Measurements from ENCODE around the gene GAL3ST3.

The GAL3ST3 gene

DNA sequence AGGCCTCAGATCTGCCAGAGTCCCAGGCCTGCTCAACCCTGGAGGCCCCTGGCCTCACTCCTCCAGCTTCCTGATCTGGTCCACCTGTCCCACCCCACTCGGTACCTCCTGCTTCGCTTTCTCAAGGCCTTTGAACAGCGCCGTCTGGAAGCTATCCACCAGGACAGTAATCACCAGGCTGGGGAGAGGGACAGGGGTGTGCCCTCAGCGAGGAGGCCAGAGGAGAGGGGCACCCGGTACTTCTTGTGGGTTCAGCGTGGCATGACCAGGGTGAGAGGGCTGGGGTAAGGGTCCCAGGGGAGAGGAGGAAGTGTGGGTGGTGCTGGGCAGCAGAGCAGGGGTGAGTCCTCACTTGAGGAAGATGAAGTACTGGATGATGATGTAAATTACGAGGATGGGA lies 28.7 kb downstream of the GAL3ST3 start:
- Histone ChIP-seq H3K4me1 (ENCODE audit: insufficient read depth, low read length) (no peaks in the 10 kb centered on the region), H3K4me3 (ENCODE audit: low read length) (no peak overlapping the region), H3K9me3 (ENCODE audit: insufficient read depth, low read depth, low read length) (no peaks in the 10 kb centered on the region), H3K27me3 (ENCODE audit: insufficient read depth, low read length) (peaks cover 15% of the 10 kb centered on the region), H3K9ac (ENCODE audit: low read depth, low read length) (no peak overlapping the region), H3K36me3 (ENCODE audit: insufficient read depth, low read length) (no peaks in the 10 kb centered on the region), H3K27ac (ENCODE audit: low read depth, low read length) (no peak overlapping the region)
- WGBS: 84% methylated on average over 8 of the region's 8 CpGs

GRCh38 chr11:66017321-66017720 lies 31.6 kb downstream of the GAL3ST3 start:
- Histone ChIP-seq H3K4me3 (ENCODE audit: low read length) (no peak overlapping the region), H3K9me3 (ENCODE audit: insufficient read depth, low read depth, low read length) (no peaks in the 10 kb centered on the region), H3K9ac (ENCODE audit: low read depth, low read length) (no peak overlapping the region), H3K27me3 (ENCODE audit: insufficient read depth, low read length) (peaks cover 6% of the 10 kb centered on the region), H3K36me3 (ENCODE audit: insufficient read depth, low read length) (no peaks in the 10 kb centered on the region), H3K4me1 (ENCODE audit: insufficient read depth, low read length) (no peaks in the 10 kb centered on the region), H3K27ac (ENCODE audit: low read depth, low read length) (no peak overlapping the region)
- 79% methylated on average over 4 of the region's 4 CpGs for WGBS

DNA sequence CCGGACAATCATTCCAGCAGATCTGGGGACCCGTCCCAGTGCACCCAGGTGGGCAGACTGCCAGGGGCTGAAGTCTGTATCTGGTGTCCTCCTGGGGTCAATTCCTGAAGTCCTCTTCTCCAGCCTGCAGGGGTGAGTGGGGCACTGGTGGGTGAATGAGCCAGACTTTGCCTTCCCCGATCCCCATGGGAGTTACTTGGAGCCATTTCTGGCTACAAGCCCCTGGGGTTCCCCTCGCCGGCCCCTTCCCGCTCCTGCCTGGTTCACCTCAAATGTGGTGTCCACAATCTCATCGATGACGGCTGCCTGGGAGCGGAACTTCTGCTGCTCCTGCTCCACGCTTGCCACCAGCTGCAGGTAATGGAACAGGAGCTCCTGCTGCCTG lies 32.2 kb downstream of the GAL3ST3 start:
- Histone ChIP-seq H3K36me3 (ENCODE audit: insufficient read depth, low read length) (no peaks in the 10 kb centered on the region), H3K4me1 (ENCODE audit: insufficient read depth, low read length) (no peaks in the 10 kb centered on the region), H3K9ac (ENCODE audit: low read depth, low read length) (no peak overlapping the region), H3K9me3 (ENCODE audit: insufficient read depth, low read depth, low read length) (no peaks in the 10 kb centered on the region), H3K27ac (ENCODE audit: low read depth, low read length) (no peak overlapping the region), H3K4me3 (ENCODE audit: low read length) (no peak overlapping the region), H3K27me3 (ENCODE audit: insufficient read depth, low read length) (peaks cover 10% of the 10 kb centered on the region)
- WGBS: 94% methylated on average over 10 of the region's 10 CpGs

GRCh38 chr11:66015936-66016792 lies 32.8 kb downstream of the GAL3ST3 start:
- H3K9me3 ChIP-seq (ENCODE audit: insufficient read depth, low read depth, low read length): no peaks in the 10 kb centered on the region
- no peak overlapping the region for H3K9ac ChIP-seq (ENCODE audit: low read depth, low read length)
- H3K27me3 ChIP-seq (ENCODE audit: insufficient read depth, low read length): peaks cover 12% of the 10 kb centered on the region
- WGBS: 87% methylated on average over 18 of the region's 18 CpGs
- H3K27ac ChIP-seq (ENCODE audit: low read depth, low read length): no peak overlapping the region
- no peaks in the 10 kb centered on the region for H3K36me3 ChIP-seq (ENCODE audit: insufficient read depth, low read length)
- H3K4me3 ChIP-seq (ENCODE audit: low read length): no peak overlapping the region
- no peaks in the 10 kb centered on the region for H3K4me1 ChIP-seq (ENCODE audit: insufficient read depth, low read length)

- no peaks in the 10 kb centered on the region for H3K36me3 ChIP-seq (ENCODE audit: insufficient read depth, low read length)
- H3K4me3 ChIP-seq (ENCODE audit: low read length): no peak overlapping the region
- H3K9ac ChIP-seq (ENCODE audit: low read depth, low read length): no peak overlapping the region
- H3K9me3 ChIP-seq (ENCODE audit: insufficient read depth, low read depth, low read length): no peaks in the 10 kb centered on the region
- no peak overlapping the region for H3K27ac ChIP-seq (ENCODE audit: low read depth, low read length)
- no peaks in the 10 kb centered on the region for H3K4me1 ChIP-seq (ENCODE audit: insufficient read depth, low read length)
- 90% methylated on average over 7 of the region's 7 CpGs for WGBS
- H3K27me3 ChIP-seq (ENCODE audit: insufficient read depth, low read length): peaks cover 12% of the 10 kb centered on the region
Measured at GRCh38 chr11:66015454-66015881, 33.5 kb downstream of the GAL3ST3 start.

DNA sequence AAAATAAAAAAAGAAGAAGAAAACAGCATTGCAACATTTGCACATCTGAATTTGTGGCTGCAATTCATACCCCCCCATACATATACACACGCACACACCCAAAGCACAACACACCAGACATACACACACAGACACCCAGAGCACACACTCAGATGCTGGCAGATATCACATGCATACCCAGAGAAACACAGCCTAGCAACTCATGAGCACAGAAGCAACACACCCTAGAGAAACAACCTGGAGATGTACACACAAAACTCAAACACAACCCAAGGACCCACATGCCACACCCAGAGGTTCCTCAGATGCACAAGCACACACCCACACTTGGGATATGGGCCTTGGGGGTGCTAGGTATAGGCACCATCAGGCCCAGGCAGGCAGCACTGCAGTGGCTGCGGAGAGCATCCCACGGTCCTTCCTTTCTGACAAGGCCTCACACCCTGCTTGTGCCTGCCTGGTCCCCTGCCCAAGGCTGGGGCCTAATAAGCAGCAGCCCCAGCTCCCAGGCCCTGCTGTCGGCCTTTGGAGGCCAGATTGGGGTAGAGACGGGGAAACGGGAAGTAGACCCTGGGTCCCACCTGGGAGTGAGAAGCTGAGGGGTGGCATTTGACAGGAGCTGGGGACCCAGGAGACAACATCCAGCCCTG lies 34.0 kb downstream of the GAL3ST3 start:
- H3K4me1 ChIP-seq (ENCODE audit: insufficient read depth, low read length): no peaks in the 10 kb centered on the region

GRCh38 chr11:66013762-66014100 lies 35.2 kb downstream of the GAL3ST3 start:
- no peaks in the 10 kb centered on the region for H3K36me3 ChIP-seq (ENCODE audit: insufficient read depth, low read length)
- H3K27me3 ChIP-seq (ENCODE audit: insufficient read depth, low read length): peaks cover 12% of the 10 kb centered on the region
- no peak overlapping the region for H3K4me3 ChIP-seq (ENCODE audit: low read length)
- H3K4me1 ChIP-seq (ENCODE audit: insufficient read depth, low read length): no peaks in the 10 kb centered on the region
- H3K27ac ChIP-seq (ENCODE audit: low read depth, low read length): no peak overlapping the region
- 78% methylated on average over 7 of the region's 7 CpGs for WGBS
- H3K9ac ChIP-seq (ENCODE audit: low read depth, low read length): no peak overlapping the region
- no peaks in the 10 kb centered on the region for H3K9me3 ChIP-seq (ENCODE audit: insufficient read depth, low read depth, low read length)

More for the DNA sequence above, 34.0 kb downstream of the GAL3ST3 start:
- no peaks in the 10 kb centered on the region for H3K9me3 ChIP-seq (ENCODE audit: insufficient read depth, low read depth, low read length)
- H3K27me3 ChIP-seq (ENCODE audit: insufficient read depth, low read length): peaks cover 12% of the 10 kb centered on the region
- no peak overlapping the region for H3K9ac ChIP-seq (ENCODE audit: low read depth, low read length)
- WGBS: 94% methylated on average over 6 of the region's 6 CpGs
- no peak overlapping the region for H3K4me3 ChIP-seq (ENCODE audit: low read length)
- no peaks in the 10 kb centered on the region for H3K36me3 ChIP-seq (ENCODE audit: insufficient read depth, low read length)
- H3K27ac ChIP-seq (ENCODE audit: low read depth, low read length): no peak overlapping the region

- Histone ChIP-seq H3K4me1 (ENCODE audit: insufficient read depth, low read length) (no peaks in the 10 kb centered on the region), H3K36me3 (ENCODE audit: insufficient read depth, low read length) (no peaks in the 10 kb centered on the region), H3K4me3 (ENCODE audit: low read length) (no peak overlapping the region), H3K27me3 (ENCODE audit: insufficient read depth, low read length) (peaks cover 12% of the 10 kb centered on the region), H3K9ac (ENCODE audit: low read depth, low read length) (no peak overlapping the region), H3K27ac (ENCODE audit: low read depth, low read length) (no peak overlapping the region), H3K9me3 (ENCODE audit: insufficient read depth, low read depth, low read length) (no peaks in the 10 kb centered on the region)
- 87% methylated on average over 12 of the region's 12 CpGs for WGBS
Measured at GRCh38 chr11:66012946-66013761, 35.8 kb downstream of the GAL3ST3 start.

- WGBS: 83% methylated on average over 11 of the region's 12 CpGs
- H3K36me3 ChIP-seq (ENCODE audit: insufficient read depth, low read length): no peaks in the 10 kb centered on the region
- no peak overlapping the region for H3K27ac ChIP-seq (ENCODE audit: low read depth, low read length)
- H3K9ac ChIP-seq (ENCODE audit: low read depth, low read length): no peak overlapping the region
- peaks cover 12% of the 10 kb centered on the region for H3K27me3 ChIP-seq (ENCODE audit: insufficient read depth, low read length)
- no peaks in the 10 kb centered on the region for H3K9me3 ChIP-seq (ENCODE audit: insufficient read depth, low read depth, low read length)
- no peak overlapping the region; the same call in 1 of the 2 replicates for H3K4me3 ChIP-seq (ENCODE audit: low read length)
- peaks cover 1% of the 10 kb centered on the region; the same call in 1 of the 2 replicates for H3K4me1 ChIP-seq (ENCODE audit: insufficient read depth, low read length)
Measured at GRCh38 chr11:66012371-66012945, 36.5 kb downstream of the GAL3ST3 start.

DNA sequence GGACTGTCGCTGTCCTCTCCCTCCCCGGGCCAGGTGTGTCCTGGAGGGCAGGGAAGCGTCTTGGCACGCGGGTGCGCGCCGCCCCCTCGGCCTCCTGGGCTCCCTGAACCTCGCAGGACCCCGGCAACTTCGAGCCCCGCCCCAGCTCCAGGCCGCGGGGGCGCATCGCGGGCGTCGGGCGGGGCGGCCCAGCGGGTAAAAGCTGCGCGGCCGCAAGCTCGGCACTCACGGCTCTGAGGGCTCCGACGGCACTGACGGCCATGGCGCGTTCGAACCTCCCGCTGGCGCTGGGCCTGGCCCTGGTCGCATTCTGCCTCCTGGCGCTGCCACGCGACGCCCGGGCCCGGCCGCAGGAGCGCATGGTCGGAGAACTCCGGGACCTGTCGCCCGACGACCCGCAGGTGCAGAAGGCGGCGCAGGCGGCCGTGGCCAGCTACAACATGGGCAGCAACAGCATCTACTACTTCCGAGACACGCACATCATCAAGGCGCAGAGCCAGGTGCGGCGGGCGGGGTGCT lies 37.1 kb downstream of the GAL3ST3 start, which contains the start of gene CST6:
TSS of gene CST6 (plus strand) at position 224 of the 519 bp plus-strand sequence. CDS start at position 261, 37 bp downstream.
- peaks cover 6% of the 10 kb centered on the region; the same call in 1 of the 2 replicates for H3K4me1 ChIP-seq (ENCODE audit: insufficient read depth, low read length)
- H3K4me3 ChIP-seq (ENCODE audit: low read length): peak within 1 kb of the TSS; percentile 31; the same call in 1 of the 2 replicates
- H3K36me3 ChIP-seq (ENCODE audit: insufficient read depth, low read length): no peaks in the 10 kb centered on the region
- peaks cover 12% of the 10 kb centered on the region for H3K27me3 ChIP-seq (ENCODE audit: insufficient read depth, low read length)
- H3K9ac ChIP-seq (ENCODE audit: low read depth, low read length): no peak within 1 kb of the TSS
- WGBS: 71% methylated on average over 61 of the region's 61 CpGs
- no peaks in the 10 kb centered on the region for H3K9me3 ChIP-seq (ENCODE audit: insufficient read depth, low read depth, low read length)
- H3K27ac ChIP-seq (ENCODE audit: low read depth, low read length): no peak within 1 kb of the TSS
